Stimulated activated naive B cell treated with anti-CD40 and anti-IgM and Interleukin-4, amounts not matched to agents 10 μg/mL and 1 μg/mL and 100 μg/mL, for 72 hours (primary cell): ENCODE results near the gene STARD10.
"Not testable (repeated sequence)": the region's sequence is repeated elsewhere in the genome, so short reads cannot be mapped to it uniquely, and the experiment has no call there.

Experiments used
- ATAC-seq, 2 donors: fragments of 150-1000 bp; cut with Tn5 transposase; replicated peaks; 2 replicates each; pipeline ENCODE4 v1.10.0; 2021; ENCODE audit warnings: moderate library complexity in 1 of 2
- DNase-seq: peaks from one replicate; pipeline ENCODE4 v3.0.0; 2021
- H3K27ac Mint-ChIP-seq: one replicate; pipeline ENCODE4 v1.8.0; 2022; ENCODE audit warnings: mild to moderate bottlenecking, mixed read lengths
- H3K27me3 Mint-ChIP-seq, 2 donors: one replicate each; pipeline ENCODE4 v1.8.0; 2022; ENCODE audit warnings: mixed read lengths in 2 of 2
- H3K36me3 Mint-ChIP-seq, 2 donors: one replicate each; pipeline ENCODE4 v1.8.0; 2022; ENCODE audit warnings: mixed read lengths in 2 of 2, mild to moderate bottlenecking in 1 of 2
- H3K4me1 Mint-ChIP-seq, 2 donors: one replicate each; pipeline ENCODE4 v1.8.0; 2022; ENCODE audit warnings: mixed read lengths in 2 of 2, mild to moderate bottlenecking in 1 of 2
- H3K4me3 Mint-ChIP-seq, 2 donors: one replicate each; pipeline ENCODE4 v1.8.0; 2022; ENCODE audit warnings: mild to moderate bottlenecking in 2 of 2, mixed read lengths in 2 of 2, moderate library complexity in 1 of 2
- H3K9me3 Mint-ChIP-seq, 2 donors: one replicate each; pipeline ENCODE4 v1.8.0; 2022; ENCODE audit warnings: mixed read lengths in 2 of 2, mild to moderate bottlenecking in 1 of 2

STARD10 gene

DNA sequence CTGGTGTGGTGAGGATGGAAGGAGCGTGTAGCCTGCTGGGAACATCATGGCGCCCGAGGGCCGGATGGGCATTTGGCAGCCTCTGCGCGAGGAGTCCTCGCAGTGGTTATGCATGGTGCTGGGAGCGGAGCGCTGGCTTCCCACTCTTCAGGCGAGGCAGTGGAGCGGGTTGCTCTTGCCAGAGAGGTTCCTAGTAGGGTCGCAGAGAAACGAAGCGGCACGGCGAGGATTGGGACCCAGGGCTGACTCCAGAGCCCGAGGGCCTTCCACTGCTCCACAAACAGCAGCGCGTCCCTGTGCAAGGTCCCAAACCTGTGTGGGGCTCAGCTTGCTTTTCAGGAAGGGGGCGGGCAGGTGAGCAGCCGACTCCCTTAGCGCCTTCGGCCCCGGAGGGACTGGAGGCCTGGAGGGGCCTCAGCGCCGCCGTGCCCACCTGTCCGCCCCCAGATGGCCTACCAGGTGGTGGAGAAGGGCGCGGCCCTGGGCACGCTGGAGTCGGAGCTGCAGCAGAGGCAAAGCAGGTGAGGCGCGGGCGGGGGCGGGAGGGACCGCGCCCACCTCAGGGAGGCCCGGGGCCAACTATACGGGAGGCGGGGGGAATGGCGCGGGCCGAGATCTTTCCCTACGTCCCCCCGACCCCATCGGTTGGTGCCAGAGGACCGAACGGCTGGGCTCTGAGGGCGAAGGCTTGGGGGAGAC is 27.5 kb upstream of the STARD10 start:
- H3K36me3 Mint-ChIP-seq, result peaks cover 47 to 76% of the 10 kb centered on the region in 2 donors
- no peak for ATAC-seq

GRCh38 chr11:72820439-72821139 is 26.7 kb upstream of the STARD10 start:
- Mint-ChIP-seq H3K9me3 (no peaks in the 10 kb centered on the region), H3K27ac (peak overlapping the region; percentile 76), H3K27me3 (no peaks in the 10 kb centered on the region), H3K36me3 (peaks cover 45 to 73% of the 10 kb centered on the region in 2 donors), H3K4me1 (peaks cover 45 to 65% of the 10 kb centered on the region in 2 donors), H3K4me3 (peak overlapping the region; percentile 44 to 47)
- no peak for DNase-seq
- ATAC-seq, result no peak

More for the DNA sequence above, 27.5 kb upstream of the STARD10 start:
- DNase-seq, result no peak
- no peaks in the 10 kb centered on the region for H3K27me3 Mint-ChIP-seq
- H3K9me3 Mint-ChIP-seq, result no peaks in the 10 kb centered on the region
- H3K4me3 Mint-ChIP-seq, result peak overlapping the region; percentile 47 to 59
- peak overlapping the region; percentile 76 for H3K27ac Mint-ChIP-seq
- peaks cover 43 to 64% of the 10 kb centered on the region in 2 donors for H3K4me1 Mint-ChIP-seq

DNA sequence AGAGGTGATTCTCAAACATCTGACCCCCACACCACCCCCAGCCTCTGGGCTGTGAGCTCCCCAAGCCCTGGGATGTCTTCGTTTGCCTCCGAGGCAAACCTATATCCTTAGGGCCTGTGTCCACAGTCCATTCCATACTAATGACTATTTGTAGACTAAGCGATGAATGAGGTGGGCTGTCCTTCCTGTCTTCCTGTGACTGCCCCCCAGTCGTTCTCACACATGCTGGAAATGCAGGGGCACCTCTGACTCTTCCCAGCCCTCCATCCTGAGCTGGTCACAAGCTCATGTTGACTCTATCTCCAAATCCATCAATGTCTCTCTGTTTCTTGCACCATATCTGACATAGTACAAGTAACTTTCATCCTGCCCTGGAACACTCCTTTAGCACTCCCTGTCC is 25.1 kb upstream of the STARD10 start:
- no peak for DNase-seq
- H3K36me3 Mint-ChIP-seq, result peaks cover 39 to 65% of the 10 kb centered on the region in 2 donors
- peaks cover 37 to 57% of the 10 kb centered on the region in 2 donors for H3K4me1 Mint-ChIP-seq
- H3K4me3 Mint-ChIP-seq, result no peak overlapping the region
- H3K27ac Mint-ChIP-seq, result no peak overlapping the region
- H3K27me3 Mint-ChIP-seq, result no peaks in the 10 kb centered on the region
- no peaks in the 10 kb centered on the region for H3K9me3 Mint-ChIP-seq
- no peak for ATAC-seq

GRCh38 chr11:72817966-72818365 is 24.1 kb upstream of the STARD10 start:
- DNase-seq (no peak), ATAC-seq (no peak)
- Mint-ChIP-seq H3K4me1 (peaks cover 34 to 57% of the 10 kb centered on the region in 2 donors), H3K27ac (peak overlapping the region; percentile 40), H3K9me3 (no peaks in the 10 kb centered on the region), H3K4me3 (no peak overlapping the region), H3K36me3 (peaks cover 34 to 62% of the 10 kb centered on the region in 2 donors), H3K27me3 (no peaks in the 10 kb centered on the region)

DNA sequence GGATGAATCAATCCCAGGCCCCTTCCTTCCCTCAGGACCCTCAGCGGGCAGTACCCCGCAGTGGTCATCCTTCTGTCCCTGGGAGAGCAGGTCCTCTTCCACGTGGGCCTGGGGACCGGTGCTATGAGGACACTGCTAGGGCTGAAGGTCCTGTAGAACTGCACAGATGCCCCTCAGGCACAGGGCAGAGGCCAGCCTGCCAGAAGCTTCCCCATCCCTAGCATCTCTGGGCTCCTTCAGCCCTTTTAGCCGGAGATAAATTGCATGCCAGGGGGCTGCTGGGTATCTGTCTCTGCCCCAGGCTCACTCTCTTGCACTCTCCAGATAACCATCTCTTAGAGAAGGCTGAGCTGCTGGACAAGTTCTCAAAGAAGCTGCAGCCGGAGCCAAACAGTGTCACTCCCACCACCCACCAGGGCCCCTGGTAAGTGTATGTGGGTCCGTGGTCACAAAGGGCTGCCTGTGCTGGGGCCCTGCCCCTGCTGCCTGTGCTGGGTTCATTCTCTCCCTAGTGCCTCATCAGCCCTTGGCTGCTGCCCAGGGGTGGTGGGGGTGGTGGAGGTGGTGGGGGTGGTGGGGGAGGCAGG is 22.6 kb upstream of the STARD10 start:
- Mint-ChIP-seq H3K27me3 (no peaks in the 10 kb centered on the region), H3K9me3 (no peaks in the 10 kb centered on the region), H3K27ac (peak overlapping the region; percentile 31), H3K4me1 (peaks cover 40 to 64% of the 10 kb centered on the region in 2 donors), H3K4me3 (peak overlapping the region; percentile 96 to 100), H3K36me3 (peaks cover 35 to 66% of the 10 kb centered on the region in 2 donors)
- DNase-seq, result no peak
- no peak for ATAC-seq

- peaks cover 32 to 62% of the 10 kb centered on the region in 2 donors for H3K36me3 Mint-ChIP-seq
- ATAC-seq, result no peak
- no peaks in the 10 kb centered on the region for H3K9me3 Mint-ChIP-seq
Observed at GRCh38 chr11:72815110-72815618, 21.3 kb upstream of the STARD10 start.

GRCh38 chr11:72814286-72815109 is 20.7 kb upstream of the STARD10 start, which contains the start of gene ATG16L2:
Gene ATG16L2 (plus strand): TSS chr11:72814411. CDS start chr11:72814446, 35 bp downstream.
- H3K4me1 Mint-ChIP-seq, result peaks cover 35 to 59% of the 10 kb centered on the region in 2 donors
- H3K36me3 Mint-ChIP-seq, result peaks cover 29 to 61% of the 10 kb centered on the region in 2 donors
- DNase-seq (peak; percentile 89), ATAC-seq (peak; percentile 71 to 76)
- no peaks in the 10 kb centered on the region for H3K9me3 Mint-ChIP-seq
- H3K27me3 Mint-ChIP-seq, result no peaks in the 10 kb centered on the region
- H3K4me3 Mint-ChIP-seq, result peak within 1 kb of the TSS; percentile 96 to 100
- peak within 1 kb of the TSS; percentile 100 for H3K27ac Mint-ChIP-seq

More at GRCh38 chr11:72815110-72815618, 21.3 kb upstream of the STARD10 start:
- Mint-ChIP-seq H3K4me1 (peaks cover 36 to 61% of the 10 kb centered on the region in 2 donors), H3K27ac (peak overlapping the region; percentile 100), H3K27me3 (no peaks in the 10 kb centered on the region), H3K4me3 (peak overlapping the region; percentile 96 to 100)
- DNase-seq, result no peak

DNA sequence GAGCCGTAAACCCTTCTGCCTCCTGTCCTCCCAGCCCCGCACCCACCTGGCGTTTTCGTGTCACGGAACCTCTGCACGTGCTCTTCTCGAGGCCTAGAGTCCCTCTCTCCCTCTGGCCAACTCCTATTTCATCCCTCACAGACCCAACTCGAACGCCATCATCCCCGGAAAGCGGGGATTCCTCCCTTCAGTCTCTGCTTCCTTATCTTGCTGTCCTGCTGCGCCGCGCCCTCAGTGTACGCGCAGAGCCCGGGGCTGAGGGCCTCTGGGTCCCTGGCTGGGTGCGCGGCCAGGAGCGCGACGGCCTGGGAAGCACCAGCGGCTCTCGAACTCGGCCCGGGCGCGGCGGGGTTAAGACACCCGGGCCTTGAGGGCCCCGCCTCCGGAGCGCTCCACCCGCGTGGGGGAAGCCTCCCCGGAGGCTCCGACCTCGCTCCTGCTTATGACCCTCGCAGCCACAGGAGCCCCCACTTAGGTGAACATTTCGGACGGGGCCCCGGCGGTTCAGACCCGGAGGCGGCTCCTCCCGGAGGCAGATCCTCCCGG is 20.0 kb upstream of the STARD10 start:
- DNase-seq (no peak), ATAC-seq (peak; percentile 61 to 65)
- peaks cover 24 to 54% of the 10 kb centered on the region in 2 donors for H3K36me3 Mint-ChIP-seq
- peak overlapping the region; percentile 96 to 100 for H3K4me3 Mint-ChIP-seq
- H3K9me3 Mint-ChIP-seq, result no peaks in the 10 kb centered on the region
- peak overlapping the region; percentile 99 for H3K27ac Mint-ChIP-seq
- peaks cover 33 to 55% of the 10 kb centered on the region in 2 donors for H3K4me1 Mint-ChIP-seq
- H3K27me3 Mint-ChIP-seq, result no peaks in the 10 kb centered on the region

GRCh38 chr11:72812967-72813739 is 19.3 kb upstream of the STARD10 start:
- no peaks in the 10 kb centered on the region for H3K27me3 Mint-ChIP-seq
- peak overlapping the region; percentile 99 for H3K27ac Mint-ChIP-seq
- H3K4me3 Mint-ChIP-seq, result peak overlapping the region; percentile 96 to 100
- H3K9me3 Mint-ChIP-seq, result no peaks in the 10 kb centered on the region
- ATAC-seq (peak; percentile 40 to 44), DNase-seq (peak; percentile 63)
- H3K36me3 Mint-ChIP-seq, result peaks cover 25 to 53% of the 10 kb centered on the region in 2 donors
- H3K4me1 Mint-ChIP-seq, result peaks cover 36 to 60% of the 10 kb centered on the region in 2 donors

GRCh38 chr11:72812604-72812966 is 18.7 kb upstream of the STARD10 start:
- Mint-ChIP-seq H3K36me3 (peaks cover 27 to 54% of the 10 kb centered on the region in 2 donors), H3K27ac (peak overlapping the region; percentile 99), H3K27me3 (no peaks in the 10 kb centered on the region), H3K4me1 (peaks cover 38 to 64% of the 10 kb centered on the region in 2 donors), H3K9me3 (no peaks in the 10 kb centered on the region), H3K4me3 (peak overlapping the region; percentile 96 to 100)
- ATAC-seq, result no peak
- DNase-seq, result no peak

- not testable (repeated sequence) for H3K27me3 Mint-ChIP-seq, H3K9me3 Mint-ChIP-seq, ATAC-seq, DNase-seq
- Mint-ChIP-seq H3K4me3 (peak overlapping the region; percentile 63 to 70), H3K36me3 (peaks cover 21 to 46% of the 10 kb centered on the region in 2 donors), H3K4me1 (peaks cover 34 to 58% of the 10 kb centered on the region in 2 donors), H3K27ac (peak overlapping the region; percentile 47)
Observed at GRCh38 chr11:72811686-72812085, 17.8 kb upstream of the STARD10 start.

DNA sequence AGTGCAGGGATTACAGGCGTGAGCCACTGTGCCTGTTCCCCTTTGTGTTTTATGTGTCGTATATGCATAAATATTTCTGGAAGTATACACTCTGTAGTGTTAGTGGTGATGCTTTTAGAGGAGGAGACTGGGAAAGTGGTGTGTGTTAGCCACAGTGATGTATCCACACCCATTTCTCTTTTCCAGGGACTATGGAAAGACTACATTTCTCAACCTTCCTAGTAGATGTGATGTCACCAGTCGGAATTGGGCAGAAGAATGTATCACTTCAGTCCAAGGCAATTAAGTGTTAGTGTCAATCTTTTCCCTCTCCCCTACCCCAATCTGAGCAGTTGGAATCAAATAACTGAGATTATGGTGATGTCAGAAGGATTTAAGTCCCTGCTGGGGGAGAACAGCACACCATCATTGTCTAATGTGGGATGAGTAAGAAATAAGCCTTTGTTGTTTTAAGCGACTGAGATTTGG is 14.5 kb upstream of the STARD10 start:
- peaks cover 0 to 2% of the 10 kb centered on the region in 2 donors for H3K9me3 Mint-ChIP-seq
- H3K27me3 Mint-ChIP-seq, result no peaks in the 10 kb centered on the region
- peaks cover 18 to 38% of the 10 kb centered on the region in 2 donors for H3K36me3 Mint-ChIP-seq
- H3K4me1 Mint-ChIP-seq, result peaks cover 27 to 39% of the 10 kb centered on the region in 2 donors
- H3K27ac Mint-ChIP-seq, result no peak overlapping the region
- DNase-seq (no peak), ATAC-seq (no peak)
- H3K4me3 Mint-ChIP-seq, result peak overlapping the region in 1 of 2 donors; percentile 39
